H7 (cell line): Measurements from ENCODE around the gene ZEB2. TPM values are rescaled to one million over a fixed set of nuclear protein-coding genes. Genes with fewer than 3 reads are reported as not detected.

Experiments
- DNase-seq: peaks from one replicate; pipeline ENCODE4 v3.0.0; 2012
- H3K27me3 ChIP-seq: 2 replicates; pipeline ENCODE4 v1.6.0; 2011; ENCODE audit warnings: mild to moderate bottlenecking, low read length; ENCODE audit not compliant: control insufficient read depth, insufficient read depth
- H3K36me3 ChIP-seq: replicated peaks from 2 replicates; pipeline ENCODE4 v1.5.1; 2011; ENCODE audit warnings: low read length; ENCODE audit not compliant: control insufficient read depth, insufficient read depth
- H3K4me3 ChIP-seq: 2 replicates; pipeline ENCODE4 v1.5.1; 2011; ENCODE audit warnings: low read depth, mild to moderate bottlenecking, control low read depth, low read length, moderate library complexity; ENCODE audit not compliant: insufficient read depth
- total RNA-seq: library from RNA; depleted of rRNA; stranded (reverse); fragments of >200 nt; shearing (Covaris generic); gene quantifications from 2 replicates; pipeline ENCODE4 v1.2.3, GENCODE V29; 2014

Gene ZEB2
- total RNA-seq, 1 experiment from 2014 or later, result 6.3 TPM

DNA sequence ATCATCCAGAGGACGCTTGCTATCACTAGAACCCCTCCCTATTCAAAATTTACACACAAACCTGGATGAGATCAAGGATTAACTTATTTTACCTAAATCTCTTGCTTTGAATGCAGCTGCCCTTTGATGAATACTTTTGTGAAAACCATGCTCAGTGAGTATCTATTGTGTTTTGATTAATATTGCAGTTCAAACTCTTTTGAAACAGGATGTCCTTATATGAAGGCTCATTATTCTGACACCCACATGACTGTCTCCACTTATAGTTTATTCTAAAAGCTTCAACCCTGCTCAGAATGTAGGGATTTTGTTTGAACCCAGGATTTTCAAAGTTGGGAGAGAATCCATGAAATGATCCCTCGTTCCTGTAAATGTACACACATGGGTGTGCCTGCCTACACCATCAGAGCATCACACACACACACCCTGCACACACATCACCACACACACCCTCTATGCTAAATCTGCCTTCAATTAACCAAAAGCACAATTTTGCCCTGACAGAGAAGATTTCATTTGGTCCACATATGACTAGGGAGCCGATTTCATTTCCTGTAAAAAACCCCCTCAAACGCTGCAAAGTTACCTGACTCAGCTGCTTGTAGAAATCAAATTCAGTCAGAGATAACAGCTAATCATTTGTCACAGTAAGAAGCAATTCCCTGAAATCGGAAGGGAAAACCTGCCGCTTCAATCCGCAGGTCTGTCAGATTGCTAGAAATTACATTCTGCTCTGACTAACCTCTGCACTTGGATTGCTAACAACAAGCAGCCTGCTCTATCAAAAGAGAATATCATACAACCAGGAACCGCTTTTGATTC is 65.2 kb downstream of the ZEB2 start:
- Histone ChIP-seq H3K4me3 (no peak overlapping the region), H3K27me3 (no peaks in the 10 kb centered on the region), H3K36me3 (no peaks in the 10 kb centered on the region)
- DNase-seq, result no peak

DNA sequence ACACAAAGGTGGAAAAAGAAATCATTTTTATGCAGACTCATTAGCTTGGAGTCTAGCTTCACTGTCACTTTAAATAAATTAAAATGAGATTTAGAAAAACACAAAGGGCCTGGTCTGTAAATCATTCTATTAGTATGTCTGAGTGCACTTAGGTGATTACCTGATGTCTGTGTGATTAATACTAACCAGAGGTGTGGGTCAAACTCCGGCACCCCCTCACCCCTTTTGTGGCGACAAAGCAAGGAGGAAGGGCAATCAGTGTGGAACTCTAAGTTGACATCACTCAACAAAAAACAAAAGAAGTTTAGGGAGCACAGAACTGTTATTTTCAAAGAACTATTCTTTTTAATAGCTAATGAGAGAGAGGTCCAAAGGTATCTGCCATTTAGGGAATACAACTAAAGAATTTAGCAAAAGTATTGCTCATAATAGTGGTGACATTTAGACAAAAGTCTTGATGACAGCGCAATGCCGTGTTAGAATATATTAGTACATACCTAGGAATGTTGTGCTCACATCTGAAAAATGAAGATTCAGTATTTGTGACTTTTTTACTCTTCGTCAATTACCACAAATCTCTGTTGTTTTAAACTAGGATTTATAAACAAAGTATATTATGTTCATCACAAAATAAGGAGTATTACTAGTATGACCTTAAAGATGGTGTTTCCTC is 66.3 kb downstream of the ZEB2 start:
- no peaks in the 10 kb centered on the region for H3K36me3 ChIP-seq
- DNase-seq, result no peak
- no peak overlapping the region for H3K4me3 ChIP-seq
- H3K27me3 ChIP-seq, result no peaks in the 10 kb centered on the region

DNA sequence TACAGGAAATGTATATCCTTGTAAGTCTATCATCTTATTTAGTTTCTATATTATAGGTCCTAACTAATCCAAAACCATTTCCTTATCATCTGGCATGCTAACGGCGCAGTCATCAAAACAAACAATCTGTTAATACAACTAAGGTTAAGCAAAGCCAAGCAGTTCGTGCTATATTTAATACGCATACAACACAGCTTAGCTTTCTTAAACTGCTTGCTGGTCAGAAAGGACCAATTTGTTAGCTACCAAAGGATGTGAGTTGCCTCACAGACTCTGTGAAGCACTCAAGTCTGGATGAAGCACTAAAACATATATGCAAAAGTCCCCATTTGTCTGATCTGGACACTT is 67.0 kb downstream of the ZEB2 start:
- no peak for DNase-seq
- Histone ChIP-seq H3K27me3 (peaks cover 2% of the 10 kb centered on the region; the same call in 1 of the 2 replicates), H3K4me3 (no peak overlapping the region), H3K36me3 (no peaks in the 10 kb centered on the region)

DNA sequence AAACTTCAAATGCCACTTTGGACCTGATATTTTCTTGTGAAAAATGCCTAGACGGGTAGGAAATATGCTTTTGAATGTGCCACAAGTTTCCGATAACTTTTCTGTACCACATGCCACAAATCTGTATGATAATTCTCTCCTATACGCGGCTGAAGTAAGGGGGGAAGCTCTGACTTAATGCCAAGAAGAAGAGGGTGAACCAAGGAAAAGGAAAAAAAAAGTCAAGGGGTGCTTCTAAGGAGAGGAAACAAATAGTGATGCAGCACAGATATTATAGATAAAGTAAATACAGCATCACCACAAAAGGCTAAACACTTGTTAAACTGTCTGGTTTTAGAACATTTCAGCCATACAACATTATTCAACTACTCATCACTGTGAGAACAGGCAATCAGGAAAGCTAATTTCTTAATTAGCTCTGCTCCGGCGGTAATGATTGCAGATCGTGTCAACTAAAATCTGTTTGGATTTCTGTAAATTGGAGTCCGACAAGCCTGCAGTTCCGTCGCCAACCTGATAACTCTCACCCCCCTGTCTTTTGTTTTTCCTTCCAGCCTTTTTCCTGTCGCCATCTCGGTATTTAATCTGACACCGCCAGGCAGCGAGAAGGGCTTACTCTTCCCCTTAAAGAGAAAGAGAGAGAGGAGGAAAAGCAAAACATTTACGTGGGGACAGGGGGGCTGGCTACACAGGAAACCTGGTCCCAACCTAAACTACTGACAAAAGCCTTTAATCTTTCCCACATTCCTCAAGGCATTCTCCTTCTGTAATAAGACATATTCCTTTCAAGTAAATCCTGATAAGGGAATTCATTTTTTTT is 67.5 kb downstream of the ZEB2 start:
- Histone ChIP-seq H3K36me3 (no peaks in the 10 kb centered on the region), H3K27me3 (peaks cover 2% of the 10 kb centered on the region; the same call in 1 of the 2 replicates), H3K4me3 (no peak overlapping the region)
- no peak for DNase-seq

DNA sequence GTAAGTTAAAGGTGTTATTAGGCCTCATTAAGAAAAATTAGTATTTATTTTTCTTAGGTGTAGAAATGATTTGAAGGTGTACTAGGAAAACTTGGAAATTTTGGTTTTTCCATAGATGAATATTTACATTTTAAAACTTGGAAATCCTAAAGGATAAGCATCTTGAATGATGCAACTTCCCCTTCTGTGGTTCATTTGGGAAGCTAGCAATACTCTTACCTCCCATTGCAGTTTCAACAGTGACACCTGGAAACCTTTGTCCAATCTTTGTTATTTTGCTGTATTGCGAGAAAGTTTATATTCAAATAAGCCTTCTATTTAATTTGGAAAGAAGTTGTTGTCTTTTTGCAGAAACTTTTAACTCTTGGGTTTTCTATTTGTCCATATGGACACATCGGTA is 68.5 kb downstream of the ZEB2 start:
- H3K27me3 ChIP-seq, result peaks cover 2% of the 10 kb centered on the region; the same call in 1 of the 2 replicates
- no peak overlapping the region for H3K4me3 ChIP-seq
- no peak for DNase-seq

DNA sequence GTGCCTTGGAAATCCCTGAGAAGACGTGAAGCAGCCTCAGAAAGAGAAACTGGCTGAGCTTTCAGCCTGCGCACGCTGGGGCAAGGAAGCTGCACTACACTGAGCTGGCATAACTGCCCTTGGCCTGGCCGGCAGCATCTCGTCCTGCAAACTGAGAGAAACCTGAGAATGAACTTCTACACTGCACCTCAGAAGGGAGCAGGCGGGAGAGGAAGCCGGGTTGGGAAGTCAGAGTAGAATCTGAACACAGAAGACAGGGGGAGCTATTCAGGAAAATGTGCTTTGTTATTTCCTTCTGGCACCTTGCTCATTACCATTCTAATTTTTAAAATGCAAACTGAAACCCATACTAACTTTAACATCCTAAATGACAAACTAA is 70.9 kb downstream of the ZEB2 start:
- Histone ChIP-seq H3K36me3 (no peaks in the 10 kb centered on the region), H3K27me3 (peaks cover 10% of the 10 kb centered on the region; the same call in 1 of the 2 replicates), H3K4me3 (no peak overlapping the region)
- DNase-seq, result no peak

More for the DNA sequence above, 68.5 kb downstream of the ZEB2 start:
- H3K36me3 ChIP-seq, result no peaks in the 10 kb centered on the region

DNA sequence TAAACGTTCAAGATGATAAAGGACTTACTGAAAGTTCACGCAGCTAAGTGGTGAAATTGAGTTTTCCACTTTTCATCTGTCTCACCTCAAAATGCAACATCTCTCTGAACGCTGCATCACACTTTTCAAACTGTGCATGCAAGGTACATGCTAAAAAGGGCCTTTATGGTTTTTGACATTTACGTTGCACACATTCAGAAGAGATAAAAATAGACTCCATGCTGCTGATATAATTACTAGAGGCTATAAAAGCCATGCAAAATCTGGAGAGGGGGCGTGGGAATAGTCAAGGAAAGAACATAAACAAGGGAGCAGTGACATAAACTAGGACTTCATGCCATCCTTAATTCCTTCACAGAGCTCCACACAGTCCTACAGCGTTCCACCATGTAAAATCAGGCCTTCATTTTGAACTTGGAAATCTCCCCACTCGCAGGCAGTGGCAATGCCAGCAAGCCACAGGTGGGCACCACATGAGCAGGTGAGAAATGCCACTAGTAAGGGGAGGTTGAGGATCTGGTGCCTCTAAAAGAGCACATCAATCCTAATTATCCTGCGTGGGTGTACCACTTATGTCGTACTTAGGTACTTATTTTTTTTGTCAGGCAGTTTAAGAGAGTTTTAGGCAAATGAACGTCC is 71.4 kb downstream of the ZEB2 start:
- DNase-seq, result no peak
- no peaks in the 10 kb centered on the region for H3K36me3 ChIP-seq
- H3K27me3 ChIP-seq, result peaks cover 11% of the 10 kb centered on the region; the same call in 1 of the 2 replicates
- H3K4me3 ChIP-seq, result no peak overlapping the region

DNA sequence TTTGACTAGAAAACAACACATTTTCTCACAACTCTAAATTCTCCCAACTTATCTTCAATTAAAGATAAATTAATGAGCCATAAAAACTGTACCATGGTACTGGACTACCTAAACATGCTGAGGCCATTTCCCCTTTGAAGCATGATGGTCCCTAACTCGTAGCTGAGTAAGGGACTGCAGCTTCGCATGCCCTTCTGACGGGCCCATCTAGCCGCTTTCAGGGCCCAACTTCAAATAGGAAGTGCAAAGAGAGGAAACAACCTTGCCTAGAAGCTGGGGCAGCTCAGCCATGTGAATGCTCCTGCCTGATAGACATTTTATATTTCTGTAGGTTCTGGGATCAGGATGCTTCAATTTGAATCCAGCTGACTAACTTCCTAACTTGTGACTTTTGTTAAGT is 72.4 kb downstream of the ZEB2 start:
- DNase-seq, result no peak
- peaks cover 11% of the 10 kb centered on the region; the same call in 1 of the 2 replicates for H3K27me3 ChIP-seq
- no peaks in the 10 kb centered on the region for H3K36me3 ChIP-seq
- no peak overlapping the region for H3K4me3 ChIP-seq

DNA sequence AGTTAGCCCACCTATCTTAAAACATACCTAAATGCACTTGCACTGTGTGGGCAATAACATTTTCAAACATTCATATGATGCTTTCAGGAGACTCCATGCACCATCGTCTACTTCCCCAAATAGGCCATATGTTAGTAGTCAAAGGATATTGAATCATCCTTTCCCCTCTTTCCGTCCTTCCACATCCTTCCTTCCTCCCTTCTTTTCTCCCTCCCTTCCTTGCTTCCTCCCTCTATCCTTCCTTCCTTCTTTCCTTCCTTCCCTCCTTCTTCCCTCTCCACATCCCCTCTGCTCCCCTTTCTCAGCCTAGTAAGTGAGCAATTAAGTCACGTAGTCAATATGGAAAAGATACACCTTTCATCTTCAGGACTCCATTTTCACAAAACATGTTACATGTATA is 73.8 kb downstream of the ZEB2 start:
- no peak for DNase-seq

DNA sequence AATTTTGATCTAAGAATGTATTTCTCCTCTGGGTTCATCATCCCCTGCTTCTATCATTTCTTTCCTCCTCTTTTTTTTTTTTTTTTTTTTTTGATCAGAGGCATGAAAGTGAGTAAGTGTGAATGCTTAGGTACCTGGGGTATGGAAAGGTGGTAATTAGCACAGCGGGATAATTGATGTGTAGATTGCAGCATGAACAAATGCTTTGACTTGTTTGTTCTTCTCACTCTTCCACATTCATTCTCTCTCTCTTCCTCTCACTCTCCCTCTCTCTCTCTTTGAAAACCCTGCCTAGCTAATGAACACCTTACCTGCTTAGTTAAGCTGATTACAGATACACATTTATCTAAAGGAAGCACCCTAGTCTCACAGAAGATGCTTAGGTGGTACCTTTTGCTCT is 74.7 kb downstream of the ZEB2 start:
- no peak for DNase-seq
- Histone ChIP-seq H3K36me3 (no peaks in the 10 kb centered on the region), H3K4me3 (no peak overlapping the region), H3K27me3 (peaks cover 11% of the 10 kb centered on the region; the same call in 1 of the 2 replicates)

More for the DNA sequence above, 73.8 kb downstream of the ZEB2 start:
- Histone ChIP-seq H3K36me3 (no peaks in the 10 kb centered on the region), H3K27me3 (peaks cover 11% of the 10 kb centered on the region; the same call in 1 of the 2 replicates), H3K4me3 (no peak overlapping the region)

DNA sequence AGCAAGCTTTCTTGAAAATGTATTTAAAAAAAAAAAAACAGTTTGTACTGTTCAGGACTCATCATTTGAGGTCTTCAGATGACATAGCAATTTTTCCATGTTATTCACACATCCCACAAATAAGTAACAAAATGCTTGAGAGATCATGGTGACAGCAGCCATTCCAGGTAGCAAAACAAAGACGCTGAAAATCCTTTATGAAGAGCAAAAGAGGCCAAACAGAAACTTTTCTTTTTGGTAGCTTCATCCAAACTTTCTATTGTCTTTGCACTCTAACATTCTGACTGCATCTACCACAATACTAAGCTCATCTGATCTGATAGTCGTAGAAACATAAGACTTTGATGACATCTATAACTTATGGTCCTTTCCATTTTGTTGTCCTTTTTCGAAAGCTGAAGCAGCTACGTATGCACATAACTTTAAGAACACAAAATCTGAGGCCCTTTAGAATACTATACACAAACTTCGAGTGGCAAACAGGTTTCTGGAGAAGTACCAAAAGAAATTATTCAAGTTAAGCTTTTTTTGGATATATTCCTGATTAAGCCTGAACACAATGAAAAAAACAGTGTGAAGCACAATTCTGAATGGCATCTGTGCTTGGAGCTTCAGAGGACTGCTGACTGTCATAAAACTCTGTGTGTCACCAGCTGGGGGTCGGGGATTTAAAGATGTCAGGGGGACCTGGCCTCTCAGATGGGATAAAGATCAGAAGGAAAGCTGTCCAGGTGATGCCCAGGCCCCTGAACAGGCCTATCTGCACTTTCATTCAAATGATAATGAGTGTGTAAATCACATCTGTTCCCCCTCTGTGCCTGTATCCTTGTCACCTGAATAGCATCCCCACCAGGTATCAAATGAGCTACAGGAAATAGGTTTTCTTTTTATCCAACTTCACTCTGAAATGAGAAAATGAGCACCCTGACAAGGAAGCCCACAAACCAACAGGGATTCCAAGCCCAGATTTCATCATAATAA is 75.8 kb downstream of the ZEB2 start:
- Histone ChIP-seq H3K36me3 (no peaks in the 10 kb centered on the region), H3K27me3 (peaks cover 11% of the 10 kb centered on the region; the same call in 1 of the 2 replicates), H3K4me3 (no peak overlapping the region)
- DNase-seq, result no peak

DNA sequence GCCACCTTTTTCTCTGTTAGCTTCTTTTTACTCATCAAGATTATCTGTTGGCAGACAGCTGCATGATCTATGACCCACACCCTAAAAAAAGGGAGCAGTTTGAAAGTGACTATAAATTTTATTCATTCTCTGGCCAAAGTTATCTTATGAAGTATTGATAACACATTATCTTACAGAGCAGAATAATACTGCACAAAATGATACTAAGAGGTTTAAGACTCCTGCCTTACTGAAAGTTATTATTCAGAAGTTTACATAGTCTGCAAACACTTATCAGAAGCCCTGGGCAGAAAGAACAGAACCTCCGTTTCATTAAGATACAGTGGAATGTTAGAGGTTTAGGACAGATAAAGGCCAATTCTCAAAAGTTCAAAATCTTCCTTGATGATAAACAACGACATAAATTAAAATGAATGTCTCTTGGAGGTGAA is 78.2 kb downstream of the ZEB2 start:
- H3K36me3 ChIP-seq, result no peaks in the 10 kb centered on the region
- peaks cover 9% of the 10 kb centered on the region; the same call in 1 of the 2 replicates for H3K27me3 ChIP-seq
- no peak for DNase-seq
- no peak overlapping the region for H3K4me3 ChIP-seq

DNA sequence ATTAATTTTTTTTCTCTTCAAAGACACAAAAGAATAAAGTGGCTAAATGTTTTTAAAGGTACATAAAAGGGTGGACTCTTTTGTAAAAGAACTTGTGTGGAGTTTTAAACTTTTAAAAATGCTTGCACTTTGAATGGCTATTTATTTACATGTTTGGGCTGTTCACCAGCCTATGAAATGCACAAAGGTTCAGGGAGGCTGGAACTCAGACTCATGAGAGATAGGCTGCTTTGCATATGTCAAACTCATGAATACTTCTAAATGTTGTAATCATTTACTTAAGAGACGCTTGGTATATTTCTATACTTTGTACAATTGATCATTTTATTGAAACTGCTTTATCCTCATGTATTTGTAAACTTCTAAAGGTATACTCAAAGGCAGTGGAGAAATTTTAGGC is 79.9 kb downstream of the ZEB2 start:
- no peak overlapping the region for H3K4me3 ChIP-seq
- H3K36me3 ChIP-seq, result no peaks in the 10 kb centered on the region
- DNase-seq, result no peak
- peaks cover 1% of the 10 kb centered on the region; the same call in 1 of the 2 replicates for H3K27me3 ChIP-seq
